Cardiac muscle cell (in vitro differentiated cells and primary cell): ENCODE measurements around the gene USP28. TPM values are rescaled to one million over a fixed set of nuclear protein-coding genes. Genes with fewer than 3 reads are reported as not detected.
A peak's percentile ranks its signal among the peaks of the same experiment; 100 is the strongest.

ENCODE experiments used
- DNase-seq, 2 donors: peaks; one replicate each; pipeline versions ENCODE4 v3.0.0 to v3.0.0-alpha.2; 2010 to 2017; ENCODE audit warnings: low read depth in 1 of 2, low spot score in 1 of 2
- H3K27ac ChIP-seq: fragments of 200-600 bp; sonication (generic); 2 replicates; pipeline ENCODE4 v1.5.1; 2016
- H3K27me3 ChIP-seq: fragments of 200-600 bp; sonication (generic); 2 replicates; pipeline ENCODE4 v1.6.0; 2016; ENCODE audit warnings: control low read depth
- H3K36me3 ChIP-seq: fragments of 200-600 bp; sonication (generic); 2 replicates; pipeline ENCODE4 v1.5.1; 2016; ENCODE audit warnings: control low read depth
- H3K4me1 ChIP-seq: fragments of 200-600 bp; sonication (generic); 2 replicates; pipeline ENCODE4 v1.8.1; 2017; ENCODE audit warnings: low read depth, mild to moderate bottlenecking, mixed run types
- H3K4me3 ChIP-seq: fragments of 200-600 bp; sonication (generic); 2 replicates; pipeline ENCODE4 v1.5.1; 2016; ENCODE audit warnings: mild to moderate bottlenecking
- H3K9me3 ChIP-seq: fragments of 200-600 bp; sonication (generic); 2 replicates; pipeline ENCODE4 v1.5.1; 2017; ENCODE audit warnings: low read depth, mild to moderate bottlenecking, control low read depth
- polyA plus RNA-seq: library from polyadenylated mRNA; unstranded; fragments of >200 nt; fragmentation: Nextera tagmentation; extraction: Ambion mirVana; gene quantifications from 2 replicates; pipeline ENCODE4 v1.2.1, GENCODE V29; 2016
- total RNA-seq: library from RNA; depleted of rRNA; stranded (reverse); fragments of >200 nt; gene quantifications from 2 replicates; pipeline ENCODE4 v1.2.3, GENCODE V29; 2016
- TF ChIP-seq, protein P1 (sequence below): IDR thresholded peaks from 2 replicates; pipeline ENCODE4 v1.5.1; 2012; ENCODE audit warnings: low read depth, mild to moderate bottlenecking, low read length

USP28 gene
- total and polyA plus RNA-seq, 2 experiments from 2014 or later: 99.2 to 148 TPM

GRCh38 chr11:113896156-113896879 is 20.9 kb upstream of the USP28 start:
- TF ChIP-seq, protein P1, sequence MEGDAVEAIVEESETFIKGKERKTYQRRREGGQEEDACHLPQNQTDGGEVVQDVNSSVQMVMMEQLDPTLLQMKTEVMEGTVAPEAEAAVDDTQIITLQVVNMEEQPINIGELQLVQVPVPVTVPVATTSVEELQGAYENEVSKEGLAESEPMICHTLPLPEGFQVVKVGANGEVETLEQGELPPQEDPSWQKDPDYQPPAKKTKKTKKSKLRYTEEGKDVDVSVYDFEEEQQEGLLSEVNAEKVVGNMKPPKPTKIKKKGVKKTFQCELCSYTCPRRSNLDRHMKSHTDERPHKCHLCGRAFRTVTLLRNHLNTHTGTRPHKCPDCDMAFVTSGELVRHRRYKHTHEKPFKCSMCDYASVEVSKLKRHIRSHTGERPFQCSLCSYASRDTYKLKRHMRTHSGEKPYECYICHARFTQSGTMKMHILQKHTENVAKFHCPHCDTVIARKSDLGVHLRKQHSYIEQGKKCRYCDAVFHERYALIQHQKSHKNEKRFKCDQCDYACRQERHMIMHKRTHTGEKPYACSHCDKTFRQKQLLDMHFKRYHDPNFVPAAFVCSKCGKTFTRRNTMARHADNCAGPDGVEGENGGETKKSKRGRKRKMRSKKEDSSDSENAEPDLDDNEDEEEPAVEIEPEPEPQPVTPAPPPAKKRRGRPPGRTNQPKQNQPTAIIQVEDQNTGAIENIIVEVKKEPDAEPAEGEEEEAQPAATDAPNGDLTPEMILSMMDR: peak; percentile 79
- Histone ChIP-seq H3K4me3 (no peak overlapping the region), H3K4me1 (peaks cover 34% of the 10 kb centered on the region), H3K27me3 (no peaks in the 10 kb centered on the region), H3K27ac (no peak overlapping the region), H3K9me3 (no peaks in the 10 kb centered on the region), H3K36me3 (no peaks in the 10 kb centered on the region)
- DNase-seq: peak; percentile 50 to 84

GRCh38 chr11:113895367-113896155 is 20.2 kb upstream of the USP28 start:
- H3K4me1 ChIP-seq: peaks cover 34% of the 10 kb centered on the region
- DNase-seq: peak in 1 of 2 donors; percentile 78
- no peaks in the 10 kb centered on the region for H3K36me3 ChIP-seq
- no peaks in the 10 kb centered on the region for H3K9me3 ChIP-seq
- no peaks in the 10 kb centered on the region for H3K27me3 ChIP-seq
- H3K4me3 ChIP-seq: no peak overlapping the region
- TF ChIP-seq, protein P1: no peak
- peak overlapping the region; percentile 90 for H3K27ac ChIP-seq

- peak; percentile 45 to 85 for DNase-seq
- peaks cover 34% of the 10 kb centered on the region for H3K4me1 ChIP-seq
- TF ChIP-seq, protein P1: no peak
- no peaks in the 10 kb centered on the region for H3K9me3 ChIP-seq
- no peak overlapping the region for H3K4me3 ChIP-seq
- no peaks in the 10 kb centered on the region for H3K27me3 ChIP-seq
- peak overlapping the region; percentile 90 for H3K27ac ChIP-seq
- H3K36me3 ChIP-seq: no peaks in the 10 kb centered on the region
Observed at GRCh38 chr11:113894421-113894996, 19.1 kb upstream of the USP28 start.

DNA sequence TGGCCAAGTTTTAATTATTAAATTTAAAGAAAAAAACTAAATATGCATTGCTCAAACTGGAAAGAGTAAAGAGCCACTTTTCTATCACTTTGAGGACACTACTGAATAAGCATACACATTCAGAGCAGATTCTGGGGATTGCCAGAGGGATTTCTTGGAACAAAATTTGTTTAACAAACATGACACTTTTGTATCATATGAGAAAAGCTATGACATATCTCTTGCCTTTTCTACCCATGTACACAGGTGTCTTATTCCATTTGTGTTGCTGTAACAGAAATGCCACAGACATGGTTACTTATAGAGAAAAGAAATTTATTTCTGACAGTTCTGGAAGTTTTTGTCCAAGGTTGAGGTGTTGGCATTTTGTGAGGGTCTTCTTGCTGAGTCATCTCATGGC is 13.5 kb upstream of the USP28 start:
- DNase-seq: no peak
- peaks cover under 1% of the 10 kb centered on the region for H3K4me1 ChIP-seq
- no peak overlapping the region for H3K27ac ChIP-seq
- H3K36me3 ChIP-seq: no peaks in the 10 kb centered on the region
- no peaks in the 10 kb centered on the region for H3K27me3 ChIP-seq
- no peak overlapping the region for H3K4me3 ChIP-seq
- TF ChIP-seq, protein P1: no peak
- H3K9me3 ChIP-seq: no peaks in the 10 kb centered on the region

DNA sequence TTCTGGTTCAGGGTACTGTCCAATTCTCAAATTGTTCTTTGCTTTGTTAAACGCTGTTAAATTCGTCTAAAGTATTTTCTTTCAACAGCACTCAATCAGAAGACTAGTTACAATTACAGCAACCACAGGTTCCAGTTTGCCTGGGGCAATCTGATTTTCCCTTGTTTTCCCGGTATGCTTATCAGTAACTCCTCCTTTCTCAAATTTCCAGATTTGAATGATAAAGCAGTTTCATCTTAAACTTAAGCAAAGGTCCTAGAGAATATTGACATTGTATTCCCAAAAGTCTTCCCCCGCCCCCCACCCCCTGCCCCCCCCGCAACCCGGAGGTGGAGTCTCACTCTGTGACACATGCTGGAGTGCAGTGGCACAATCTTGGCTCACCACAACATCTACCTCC is 10.5 kb upstream of the USP28 start:
- no peaks in the 10 kb centered on the region for H3K4me1 ChIP-seq
- no peaks in the 10 kb centered on the region for H3K27me3 ChIP-seq
- no peak overlapping the region for H3K27ac ChIP-seq
- H3K4me3 ChIP-seq: no peak overlapping the region
- H3K36me3 ChIP-seq: no peaks in the 10 kb centered on the region
- DNase-seq: no peak
- no peaks in the 10 kb centered on the region for H3K9me3 ChIP-seq
- TF ChIP-seq, protein P1: no peak
